Measurements from ENCODE around the gene TSPOAP1. TPM values are rescaled to one million over a fixed set of nuclear protein-coding genes. Genes with fewer than 3 reads are reported as not detected.
A peak's percentile ranks its signal among the peaks of the same experiment; 100 is the strongest.

Gene TSPOAP1
- total and polyA plus RNA-seq, 2 of the 13 experiments (the other 11 are each of a cell fraction or from before 2014, with no cell fraction given), result not detected

GRCh38 chr17:58370309-58370708, 41.7 kb upstream of the TSPOAP1 start:
- 88% methylated on average over 5 of the region's 5 CpGs for WGBS (ENCODE audit: low lambda C conversion rate)
- H4K20me1 ChIP-seq (ENCODE audit: insufficient read depth, low read length), result no peaks in the 10 kb centered on the region
- ChIA-PET POLR2A (interaction anchor here (0.9 to 12.9 kb wide), 15 partner anchors 10 to 509 kb away, joined by 3 to 458 read pairs (median 6); partner anchors contain the start of genes RNF43 and SUPT4H1), CTCF (ENCODE audit: low intra/inter-chr PET ratio, low total read pairs) (no interaction called here)
- peak overlapping the region; percentile 92 for H3K27ac ChIP-seq (ENCODE audit: extremely low read length, insufficient read depth, low read length)
- FAIRE-seq (no peak), DNase-seq (ENCODE audit: low spot score) (no peak), ATAC-seq (no peak)
- H3K27me3 ChIP-seq (ENCODE audit: control insufficient read depth in 1 of 2, insufficient read depth in 2 of 2, low read length in 2 of 2), result no peaks in the 10 kb centered on the region
- H3K36me3 ChIP-seq (replicated peaks in 1 of 2; ENCODE audit: control insufficient read depth in 1 of 2, insufficient read depth in 2 of 2, low read length in 2 of 2), result peaks cover 40 to 68% of the 10 kb centered on the region in 2 experiments
- in situ Hi-C loops (cut with HindIII; ENCODE audit: extremely low pct_ligation_motif_present, low pct_unique_long_range_greater_than_20kb) (no loop called here), intact Hi-C loops (cut with micrococcal nuclease; ENCODE audit: unreplicated experiment) (no loop called here)
- H3K9me3 ChIP-seq (ENCODE audit: low read length), result no peaks in the 10 kb centered on the region
- TF ChIP-seq RORA (CRISPR knock-in tag; IDR thresholded peaks at IDR 0.05), result no peak
- TF ChIP-seq KLF16 (CRISPR knock-in tag; IDR thresholded peaks at IDR 0.05), result no peak
- TF ChIP-seq HMGXB3 (CRISPR knock-in tag; IDR thresholded peaks at IDR 0.05; ENCODE audit: borderline replicate concordance), result no peak
- no peak for TF ChIP-seq ZNF704 (CRISPR knock-in tag; IDR thresholded peaks at IDR 0.05; ENCODE audit: borderline replicate concordance)
- no peak for TF ChIP-seq WIZ (CRISPR knock-in tag; IDR thresholded peaks at IDR 0.05)
- TF ChIP-seq THAP11 (CRISPR knock-in tag; IDR thresholded peaks at IDR 0.05), result no peak
- TF ChIP-seq ZBTB38 (CRISPR knock-in tag; IDR thresholded peaks at IDR 0.05), result 0 out of 2 replicates have a peak, but pooled peaks have one; percentile 13
- TF ChIP-seq ZNF17 (CRISPR knock-in tag; IDR thresholded peaks at IDR 0.05), result 0 out of 2 replicates have a peak, but pooled peaks have one; percentile 56
- TF ChIP-seq KLF12 (CRISPR knock-in tag; IDR thresholded peaks at IDR 0.05; ENCODE audit: borderline replicate concordance), result no peak
- TF ChIP-seq ZNF784 (CRISPR knock-in tag; IDR thresholded peaks at IDR 0.05; ENCODE audit: borderline replicate concordance), result no peak
- TF ChIP-seq ZNF501 (CRISPR knock-in tag; IDR thresholded peaks at IDR 0.05), result peak; percentile 2; the same call in 1 of the 2 replicates
- TF ChIP-seq SCMH1 (CRISPR knock-in tag; IDR thresholded peaks at IDR 0.05; ENCODE audit: borderline replicate concordance), result no peak
- TF ChIP-seq DDIT3 (CRISPR knock-in tag; IDR thresholded peaks at IDR 0.05), result no peak
- TF ChIP-seq BRD4 (CRISPR knock-in tag; IDR thresholded peaks at IDR 0.05), result no peak
- 0 out of 2 replicates have a peak, but pooled peaks have one; percentile 18 for TF ChIP-seq ZMAT3 (CRISPR knock-in tag; conservative IDR thresholded peaks at IDR 0.05)
- H3K4me2 ChIP-seq (ENCODE audit: low read depth, low read length), result peak overlapping the region; percentile 26; the same call in 1 of the 2 replicates
- H3K4me3 ChIP-seq (replicated peaks in 1 of 3; ENCODE audit: insufficient read depth in 1 of 3, low read depth in 2 of 3, low read length in 3 of 3), result no peak overlapping the region
- no peak overlapping the region for H2AFZ ChIP-seq (ENCODE audit: low read length)
- BruUV-seq (replicated peaks), result TSS peak; percentile 73
- H3K4me1 ChIP-seq (ENCODE audit: insufficient read depth, low read length), result peaks cover 97% of the 10 kb centered on the region
- peaks cover 87% of the 10 kb centered on the region for H3K79me2 ChIP-seq (ENCODE audit: insufficient read depth, low read length)
- peak overlapping the region; percentile 36 for H3K9ac ChIP-seq (ENCODE audit: insufficient read depth, low read depth, low read length)

Data from HepG2 (cell line).